HG02970 (cell line): ENCODE results near the gene PHF3.
"Not testable (repeated sequence)": the region's sequence is repeated elsewhere in the genome, so short reads cannot be mapped to it uniquely, and the experiment has no call there.

Source experiments
- ATAC-seq: cut with Tn5 transposase; IDR thresholded peaks from one replicate; pipeline ENCODE4 v1.9.1; 2021; ENCODE audit warnings: mild to moderate bottlenecking, moderate library complexity, moderate number of reproducible peaks; ENCODE audit not compliant: unreplicated experiment, low FRiP score

PHF3 gene

GRCh38 chr6:63706630-63707029 lies 71.0 kb downstream of the PHF3 start:
- ATAC-seq = no peak

- no peak for ATAC-seq
Measured at GRCh38 chr6:63708631-63709030, 73.0 kb downstream of the PHF3 start.

GRCh38 chr6:63709148-63709547 lies 73.5 kb downstream of the PHF3 start:
- ATAC-seq = no peak

GRCh38 chr6:63713332-63713731 lies 77.7 kb downstream of the PHF3 start:
- ATAC-seq = no peak

GRCh38 chr6:63714091-63714490 lies 78.5 kb downstream of the PHF3 start:
- ATAC-seq = no peak

- ATAC-seq = no peak
Measured at GRCh38 chr6:63716169-63716568, 80.6 kb downstream of the PHF3 start.

GRCh38 chr6:63721181-63721580 lies 85.6 kb downstream of the PHF3 start:
- no peak for ATAC-seq

- ATAC-seq = no peak
Measured at GRCh38 chr6:63724721-63725120, 89.1 kb downstream of the PHF3 start.

- no peak for ATAC-seq
Measured at GRCh38 chr6:63730311-63730710, 94.7 kb downstream of the PHF3 start.

GRCh38 chr6:63731930-63732329 lies 96.3 kb downstream of the PHF3 start:
- ATAC-seq = no peak

GRCh38 chr6:63732336-63732735 lies 96.7 kb downstream of the PHF3 start:
- ATAC-seq = no peak

GRCh38 chr6:63734923-63735322 lies 99.3 kb downstream of the PHF3 start:
- no peak for ATAC-seq

GRCh38 chr6:63738190-63738589 lies 102.6 kb downstream of the PHF3 start:
- ATAC-seq = not testable (repeated sequence)

GRCh38 chr6:63739094-63739687 lies 103.6 kb downstream of the PHF3 start:
- ATAC-seq = no peak

GRCh38 chr6:63740709-63741108 lies 105.1 kb downstream of the PHF3 start:
- no peak for ATAC-seq

GRCh38 chr6:63742060-63742459 lies 106.5 kb downstream of the PHF3 start:
- no peak for ATAC-seq

GRCh38 chr6:63743691-63744090 lies 108.1 kb downstream of the PHF3 start:
- ATAC-seq = no peak

- ATAC-seq = no peak
Measured at GRCh38 chr6:63744810-63745209, 109.2 kb downstream of the PHF3 start.

GRCh38 chr6:63745784-63746183 lies 110.2 kb downstream of the PHF3 start:
- no peak for ATAC-seq

- no peak for ATAC-seq
Measured at GRCh38 chr6:63750400-63750799, 114.8 kb downstream of the PHF3 start.

- not testable (repeated sequence) for ATAC-seq
Measured at GRCh38 chr6:63757275-63757674, 121.7 kb downstream of the PHF3 start.

- ATAC-seq = no peak
Measured at GRCh38 chr6:63757826-63758225, 122.2 kb downstream of the PHF3 start.

GRCh38 chr6:63759605-63760105 lies 124.1 kb downstream of the PHF3 start:
- ATAC-seq = no peak
